HG02852 (cell line): ENCODE results near the gene SLC6A8.

Experiments used
- ATAC-seq: cut with Tn5 transposase; IDR thresholded peaks from one replicate; pipeline ENCODE4 v1.9.1; 2021; ENCODE audit warnings: mild to moderate bottlenecking, moderate library complexity; ENCODE audit not compliant: unreplicated experiment

SLC6A8 gene

DNA sequence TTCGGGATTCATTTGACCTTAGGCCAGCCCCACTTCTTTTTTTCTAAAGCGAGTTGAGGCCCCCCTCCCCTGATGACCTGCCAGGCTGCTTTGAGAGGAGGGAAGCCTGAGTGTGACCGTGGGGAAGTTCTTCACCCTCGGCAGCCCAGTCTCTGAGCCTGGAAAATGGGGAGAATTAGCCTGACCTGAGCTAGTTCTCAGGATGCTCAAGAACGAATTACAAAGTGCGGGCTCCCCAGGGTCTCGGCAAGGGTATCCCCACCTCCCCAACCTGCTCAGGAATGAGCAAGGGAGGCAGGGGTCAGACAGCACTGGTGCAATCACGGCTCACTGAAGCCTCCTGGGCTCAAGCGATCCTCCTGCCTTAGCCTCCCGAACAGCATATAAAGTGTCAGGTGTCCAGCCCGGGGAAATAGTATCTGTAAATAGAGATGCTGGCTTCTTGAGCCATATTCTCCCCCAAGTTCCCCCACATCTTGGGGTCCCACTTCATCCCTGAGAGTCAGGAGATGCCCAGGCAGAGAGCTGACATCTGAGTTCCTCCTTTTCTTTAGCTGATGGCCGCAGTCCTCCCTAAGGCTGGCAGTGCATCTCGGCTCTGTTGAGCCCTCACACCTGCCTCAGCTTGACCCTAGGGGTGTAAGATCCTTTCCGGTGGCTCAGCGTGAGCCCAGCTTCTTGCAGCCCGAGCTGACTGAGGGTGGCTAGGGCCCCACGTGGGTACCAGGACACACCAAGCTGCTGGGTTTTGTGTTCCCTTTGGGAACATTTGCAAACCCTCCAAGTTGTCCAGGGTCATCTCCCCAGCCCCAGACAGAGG lies 39.2 kb upstream of the SLC6A8 start:
- no peak for ATAC-seq

DNA sequence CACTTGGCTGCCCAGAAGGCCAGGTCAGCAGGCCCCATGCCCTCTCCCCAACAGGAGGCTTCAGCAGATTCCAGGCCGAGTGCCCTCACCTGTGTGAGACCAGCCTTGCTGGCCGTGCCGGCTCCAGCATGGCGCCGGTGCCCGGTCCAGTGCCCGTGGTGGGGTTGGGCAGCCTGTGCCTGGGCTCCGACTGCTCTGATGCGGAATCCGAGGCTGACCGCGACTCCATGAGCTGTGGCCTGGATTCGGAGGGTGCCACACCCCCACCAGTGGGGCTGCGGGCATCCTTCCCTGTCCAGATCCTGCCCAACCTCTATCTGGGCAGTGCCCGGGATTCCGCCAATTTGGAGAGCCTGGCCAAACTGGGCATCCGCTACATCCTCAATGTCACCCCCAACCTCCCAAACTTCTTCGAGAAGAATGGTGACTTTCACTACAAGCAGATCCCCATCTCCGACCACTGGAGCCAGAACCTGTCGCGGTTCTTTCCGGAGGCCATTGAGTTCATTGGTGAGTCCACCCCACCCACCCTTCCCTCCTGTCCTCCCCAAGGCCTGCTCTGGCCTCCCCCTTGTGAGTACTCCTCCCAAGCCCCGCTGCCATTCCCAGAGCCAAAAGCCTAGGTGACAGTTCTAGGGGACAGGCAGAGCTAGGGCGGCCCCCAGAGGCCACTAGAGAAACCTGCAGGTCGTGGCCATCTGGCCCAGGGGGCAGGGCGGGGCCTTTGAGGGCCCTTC lies 38.4 kb upstream of the SLC6A8 start:
- ATAC-seq: no peak

DNA sequence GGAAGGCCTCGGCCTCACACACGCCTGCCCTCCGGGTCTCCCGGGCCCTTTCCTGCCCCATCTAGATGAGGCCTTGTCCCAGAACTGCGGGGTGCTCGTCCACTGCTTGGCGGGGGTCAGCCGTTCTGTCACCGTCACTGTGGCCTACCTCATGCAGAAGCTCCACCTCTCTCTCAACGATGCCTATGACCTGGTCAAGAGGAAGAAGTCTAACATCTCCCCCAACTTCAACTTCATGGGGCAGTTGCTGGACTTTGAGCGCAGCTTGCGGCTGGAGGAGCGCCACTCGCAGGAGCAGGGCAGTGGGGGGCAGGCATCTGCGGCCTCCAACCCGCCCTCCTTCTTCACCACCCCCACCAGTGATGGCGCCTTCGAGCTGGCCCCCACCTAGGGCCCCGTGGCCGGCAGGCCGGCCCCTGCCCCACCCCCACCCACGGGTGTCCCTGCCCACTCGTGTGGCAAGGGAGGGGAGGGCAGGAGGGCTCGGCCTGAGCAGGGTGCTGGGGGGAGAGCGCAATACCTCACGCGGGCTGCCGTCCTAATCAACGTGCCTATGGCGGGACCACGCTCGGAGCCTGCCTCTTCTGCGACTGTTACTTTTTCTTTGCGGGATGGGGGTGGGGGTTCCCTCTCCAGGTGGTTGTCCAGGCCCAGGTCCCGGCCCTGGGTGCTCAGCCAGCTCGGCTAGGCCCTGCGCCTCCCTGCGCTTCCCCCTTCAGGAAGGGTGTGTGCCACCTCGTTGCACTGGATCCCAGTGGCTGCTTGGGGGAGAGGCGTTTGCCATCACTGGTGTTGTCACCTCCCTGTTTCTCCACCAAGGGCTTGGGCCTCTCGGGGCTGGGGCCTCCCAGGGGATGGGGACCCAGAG lies 37.6 kb upstream of the SLC6A8 start:
- no peak for ATAC-seq

DNA sequence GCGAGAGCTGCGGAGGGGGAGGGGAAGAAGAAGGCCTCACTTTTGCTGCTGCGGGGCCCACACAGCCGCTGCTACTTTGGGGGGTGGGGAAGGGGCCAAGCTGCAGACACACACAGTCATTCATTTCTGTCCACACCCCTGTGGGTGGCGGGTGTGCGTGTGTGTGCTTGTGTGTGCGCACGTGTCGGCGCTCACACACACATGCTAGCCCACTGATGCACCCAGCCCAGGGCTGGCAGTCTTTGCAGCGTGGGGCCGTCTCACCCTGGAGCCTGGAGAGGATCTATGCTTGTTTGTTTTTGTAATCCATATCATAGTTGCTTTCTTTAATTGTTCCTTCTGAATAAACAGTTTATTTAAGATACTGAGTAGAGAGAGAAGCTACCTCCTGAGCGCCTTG lies 36.8 kb upstream of the SLC6A8 start:
- no peak for ATAC-seq

DNA sequence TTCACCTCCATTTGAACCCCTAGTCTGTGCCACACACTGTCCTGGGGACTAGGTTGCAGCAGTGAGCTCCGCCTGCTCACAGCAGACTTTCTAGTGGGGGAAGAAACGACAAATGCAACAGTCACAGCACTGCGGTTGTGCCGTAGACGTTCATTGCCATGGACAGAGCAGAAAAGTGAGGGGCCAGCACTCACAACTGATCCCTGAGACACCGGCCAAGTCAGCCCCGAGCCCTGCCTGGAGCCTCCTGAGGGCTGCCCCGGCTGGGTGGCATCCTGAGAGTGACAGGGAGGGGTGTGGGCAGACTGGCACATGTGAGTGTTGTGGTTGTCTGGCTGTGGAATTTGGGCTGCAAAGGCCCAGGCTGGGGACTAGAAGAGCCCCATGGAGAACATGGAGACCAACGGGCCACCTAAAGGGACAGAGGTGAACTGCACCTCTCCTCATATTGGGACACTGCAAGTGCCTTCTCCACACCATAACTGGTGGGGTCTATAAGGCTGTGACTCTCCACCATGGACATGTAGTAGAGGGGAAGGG lies 36.1 kb upstream of the SLC6A8 start:
- ATAC-seq: no peak

DNA sequence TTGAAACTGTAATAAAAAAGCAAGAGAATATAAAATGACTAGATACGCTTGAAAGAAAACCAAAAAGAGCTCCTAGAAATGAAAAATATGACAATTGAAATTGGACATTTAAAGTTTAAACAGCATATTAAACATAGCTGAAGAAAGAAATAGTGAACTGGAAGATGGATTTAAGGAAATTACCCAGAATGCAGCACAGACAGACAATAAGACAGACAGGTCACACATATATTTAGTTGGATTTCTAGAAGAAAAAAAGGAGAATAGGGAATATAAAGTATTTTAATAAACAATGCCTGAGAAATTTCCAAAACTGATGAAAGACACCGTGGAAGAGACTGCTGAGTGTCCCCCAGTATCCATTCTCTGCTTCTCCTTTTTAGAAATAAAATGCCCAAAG lies 34.2 kb upstream of the SLC6A8 start:
- ATAC-seq: no peak

DNA sequence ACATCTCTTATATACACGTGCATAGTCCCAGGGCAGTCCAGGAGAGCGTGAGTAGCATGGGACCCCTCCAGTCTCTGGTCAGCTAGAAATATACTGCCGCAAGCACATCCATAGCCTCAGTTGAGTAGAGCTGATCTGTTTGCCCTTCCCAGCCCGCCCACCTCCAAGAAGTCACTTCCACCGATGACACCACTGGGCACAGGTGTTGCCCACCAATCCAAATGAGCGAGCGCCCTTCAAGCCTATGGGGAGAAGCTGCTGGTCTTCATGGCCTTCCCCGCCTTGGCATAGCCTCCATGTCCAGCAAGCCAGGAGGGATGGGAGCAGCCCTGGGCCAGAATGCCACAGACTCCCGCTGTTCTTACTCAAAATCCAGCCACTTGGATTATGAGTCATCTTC lies 30.6 kb upstream of the SLC6A8 start:
- no peak for ATAC-seq

DNA sequence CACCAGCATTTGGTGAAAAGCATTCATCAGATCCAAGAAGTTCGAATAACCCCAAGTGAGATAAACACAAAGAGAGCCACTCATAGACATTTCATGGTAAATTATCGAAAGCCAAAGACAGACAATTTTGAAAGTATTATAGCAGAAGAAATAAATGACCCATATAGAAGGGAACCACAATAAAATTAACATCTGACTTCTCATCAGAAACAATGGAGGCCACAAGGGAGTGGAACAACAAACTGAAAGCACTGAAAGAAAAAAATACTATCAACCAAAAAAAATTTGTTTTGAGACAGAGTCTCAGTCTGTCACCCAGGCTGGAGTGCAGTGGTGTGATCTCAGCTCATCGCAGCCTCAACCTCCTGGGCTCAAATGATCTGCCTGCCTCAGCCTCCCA lies 28.5 kb upstream of the SLC6A8 start:
- ATAC-seq: no peak

DNA sequence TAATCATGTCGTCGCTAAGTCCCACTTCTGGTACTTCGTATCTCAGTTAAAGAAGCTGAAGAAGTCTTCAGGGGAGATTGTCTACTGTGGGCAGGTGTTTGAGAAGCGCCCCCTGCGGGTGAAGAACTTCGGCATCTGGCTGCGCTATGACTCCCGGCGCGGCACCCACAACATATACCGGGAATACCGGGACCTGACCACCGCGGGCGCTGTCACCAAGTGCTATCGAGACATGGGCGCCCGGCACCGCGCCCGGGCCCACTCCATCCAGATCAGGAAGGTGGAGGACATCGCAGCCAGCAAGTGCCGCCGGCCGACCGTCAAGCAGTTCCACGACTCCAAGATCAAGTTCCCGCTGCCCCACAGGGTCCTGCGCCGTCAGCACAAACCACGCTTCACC lies 25.5 kb upstream of the SLC6A8 start:
- no peak for ATAC-seq

DNA sequence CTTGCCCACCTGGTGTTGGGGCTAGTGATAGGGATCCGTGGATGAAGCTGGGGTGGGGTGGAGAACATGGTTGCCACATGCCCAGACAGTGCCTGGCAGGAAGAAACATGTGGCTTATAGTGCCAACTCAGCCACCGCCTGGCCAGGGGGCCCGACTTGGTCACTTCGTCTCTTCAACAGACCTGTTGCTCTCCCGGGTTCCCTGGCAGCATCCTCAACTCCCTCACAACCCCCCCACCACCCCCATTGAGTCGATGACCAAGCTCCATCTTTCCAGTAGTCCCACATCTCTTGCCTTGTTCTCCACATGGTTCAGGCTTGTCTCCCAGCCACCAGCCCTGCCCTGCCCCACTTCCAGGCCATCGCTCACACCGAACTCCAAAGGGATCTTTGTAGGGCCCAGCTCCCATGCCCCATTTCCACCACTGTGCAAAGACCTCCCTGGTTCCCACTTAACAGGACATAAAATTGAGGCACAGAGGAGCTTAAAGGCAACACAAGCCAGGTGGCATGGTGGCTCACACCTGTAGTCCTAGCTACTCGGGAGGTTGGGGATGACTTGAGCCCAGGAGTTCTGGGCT lies 21.9 kb upstream of the SLC6A8 start:
- ATAC-seq: no peak

DNA sequence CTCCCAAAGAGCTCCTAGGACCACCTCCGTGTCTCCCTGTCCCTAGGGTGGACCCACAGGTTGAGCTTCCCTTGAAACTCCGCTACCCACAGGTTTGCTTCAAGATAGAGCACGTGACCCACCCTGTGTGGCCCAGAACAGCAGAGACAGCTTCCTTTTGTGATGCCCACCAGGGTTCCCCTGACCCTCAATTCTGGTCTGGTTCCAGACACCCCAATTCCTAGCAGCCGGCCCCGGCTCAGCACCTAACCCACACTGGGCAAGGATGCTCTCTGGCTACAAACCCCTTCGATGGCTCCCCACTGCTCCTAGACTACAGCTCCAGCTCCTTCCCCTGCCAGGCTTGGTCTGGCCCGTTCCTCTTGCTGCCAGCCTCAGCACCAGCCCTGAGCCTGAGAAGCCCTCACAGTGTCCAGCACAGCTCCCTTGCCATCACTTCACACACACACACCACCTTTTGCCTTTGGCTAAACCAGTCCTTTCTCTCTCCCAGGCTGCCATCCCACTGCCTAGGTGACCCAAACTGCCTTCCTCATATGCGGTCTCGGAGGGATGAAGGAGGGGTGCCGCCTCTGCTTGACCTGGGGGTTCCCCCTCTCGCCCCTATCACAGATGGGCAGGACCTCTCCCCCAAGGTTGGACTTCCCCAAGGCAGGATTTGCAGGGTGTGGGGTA lies 20.3 kb upstream of the SLC6A8 start:
- ATAC-seq: no peak

DNA sequence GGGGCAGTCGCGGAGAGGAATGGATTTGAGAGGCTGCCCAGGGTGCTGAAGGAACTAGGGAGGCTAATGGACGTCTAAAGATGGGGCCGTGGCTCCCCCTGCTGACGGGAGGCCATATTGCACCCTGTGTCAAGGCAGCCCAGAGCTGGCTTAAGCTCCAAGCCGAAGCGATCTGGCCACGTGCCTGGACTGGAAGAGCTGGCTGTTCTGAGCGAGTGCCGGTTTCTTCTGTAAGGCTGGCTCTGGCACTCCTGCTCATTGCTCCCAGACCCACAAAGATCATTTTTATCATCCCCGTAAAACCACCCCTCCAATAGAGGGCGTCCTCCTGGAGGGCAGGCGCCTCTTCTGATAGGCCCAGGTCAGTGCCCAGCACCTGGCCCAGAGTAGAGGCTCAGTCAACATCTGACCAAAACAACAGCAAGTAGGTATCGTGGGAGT lies 19.8 kb upstream of the SLC6A8 start:
- no peak for ATAC-seq

DNA sequence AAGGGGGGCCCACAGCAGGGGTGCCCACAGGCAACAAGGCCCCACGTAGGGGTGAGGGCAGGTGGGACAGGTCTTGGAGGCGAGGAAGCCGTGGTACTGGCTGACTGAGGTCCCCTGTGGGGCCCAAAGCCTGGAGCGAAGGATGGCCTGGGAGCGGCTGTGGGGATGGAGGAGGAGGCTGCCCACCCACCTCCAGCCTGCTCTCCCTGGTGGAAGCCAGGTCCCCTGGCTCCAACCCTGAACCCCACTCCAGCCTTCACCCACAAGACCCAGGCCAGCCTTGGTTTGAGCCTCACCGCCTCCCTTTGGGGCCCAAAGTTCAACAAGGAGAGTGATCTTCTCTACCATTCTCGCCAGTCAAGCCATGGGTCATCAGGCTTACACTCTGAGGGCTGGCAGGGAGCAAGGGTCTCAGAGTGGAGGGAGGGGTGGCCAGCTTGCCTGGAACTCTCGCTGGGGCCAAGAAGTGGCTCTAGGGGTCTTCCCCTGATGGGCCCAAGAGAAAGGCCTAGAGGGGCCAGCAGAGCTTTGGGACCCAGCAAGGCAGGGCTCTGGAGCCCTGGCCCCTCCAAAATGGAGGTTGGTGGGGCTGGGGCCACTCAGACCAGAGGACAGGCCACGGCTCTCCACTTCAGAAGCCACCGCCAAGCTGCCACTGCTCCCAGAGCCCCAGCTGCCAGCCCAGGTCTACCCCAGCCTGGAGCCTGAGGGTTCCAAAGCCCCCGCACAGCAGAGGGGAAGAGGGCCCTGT lies 19.1 kb upstream of the SLC6A8 start:
- no peak for ATAC-seq

DNA sequence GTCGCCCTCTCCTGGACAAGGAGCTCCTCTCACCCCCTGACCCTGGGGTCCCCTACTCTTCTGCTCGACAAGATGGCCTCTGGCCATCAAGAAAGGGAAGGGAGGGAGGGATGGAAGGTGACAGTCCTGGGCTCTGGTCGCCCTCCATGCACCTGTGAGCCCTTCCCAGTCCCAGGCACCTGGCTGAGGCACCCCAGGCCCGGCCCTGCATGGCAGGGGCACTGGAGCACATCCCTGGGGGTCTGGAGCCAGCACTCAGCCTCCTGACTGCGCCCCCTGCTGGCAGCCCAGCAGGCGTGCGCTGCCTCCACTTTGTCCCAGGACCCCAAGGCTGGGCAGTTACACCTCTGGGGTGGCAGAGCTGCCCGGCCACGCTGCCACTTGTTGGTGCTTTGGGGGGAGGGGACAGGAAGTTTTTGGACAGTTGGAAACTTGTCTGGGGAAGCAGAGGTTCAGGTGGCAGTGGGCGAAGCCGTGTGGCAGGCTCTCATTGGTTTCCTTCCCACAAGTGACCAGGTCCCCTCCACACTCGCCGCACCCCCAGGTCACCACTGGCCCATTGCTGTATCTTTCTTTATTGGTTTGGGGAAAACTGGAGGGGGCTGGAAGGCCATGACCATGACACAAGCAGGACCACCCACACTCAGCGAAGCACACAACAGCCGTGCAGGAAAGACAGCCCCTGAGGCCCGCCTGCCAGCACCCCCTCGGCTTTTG lies 18.4 kb upstream of the SLC6A8 start:
- no peak for ATAC-seq

DNA sequence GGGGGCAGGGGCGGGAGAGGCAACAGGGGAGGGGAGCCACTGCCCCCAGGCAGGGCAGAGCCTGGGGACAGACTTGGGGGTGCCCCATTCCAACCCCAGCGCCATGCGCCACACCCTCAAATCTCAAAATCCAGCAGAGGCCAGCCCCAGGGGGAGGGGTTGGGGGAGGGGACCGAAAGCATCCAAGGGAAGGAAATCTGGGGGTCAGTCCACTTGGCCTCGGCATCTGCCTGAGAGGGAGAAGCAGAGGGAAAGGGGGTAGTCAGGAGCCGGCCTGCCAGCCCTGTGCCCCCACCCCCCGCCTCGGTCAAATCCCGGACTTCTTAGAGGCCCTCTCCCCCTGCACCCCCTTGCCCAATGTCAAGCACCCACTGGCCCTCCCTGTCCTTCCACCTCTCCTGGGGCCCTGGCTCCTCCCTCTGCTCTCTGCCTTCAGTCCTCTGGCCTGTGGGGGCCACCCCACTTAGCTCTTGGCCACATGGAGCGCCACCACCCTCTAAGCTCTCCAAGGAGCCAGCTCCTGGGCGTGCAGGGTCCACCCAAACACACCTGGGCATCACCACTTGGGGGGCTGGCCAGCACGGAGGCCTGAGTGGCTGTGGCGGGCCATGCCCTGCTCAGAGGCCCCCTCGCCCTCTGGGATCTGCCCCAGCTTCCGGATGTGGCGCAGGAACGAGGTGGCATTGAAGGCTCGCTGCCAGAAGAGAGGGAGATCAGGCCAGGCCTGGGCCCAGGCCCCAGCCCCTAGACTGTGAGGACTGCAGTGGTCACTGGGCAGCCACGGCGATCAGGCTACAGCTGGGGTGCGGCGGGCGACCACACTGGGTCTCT lies 17.6 kb upstream of the SLC6A8 start:
- ATAC-seq: no peak

DNA sequence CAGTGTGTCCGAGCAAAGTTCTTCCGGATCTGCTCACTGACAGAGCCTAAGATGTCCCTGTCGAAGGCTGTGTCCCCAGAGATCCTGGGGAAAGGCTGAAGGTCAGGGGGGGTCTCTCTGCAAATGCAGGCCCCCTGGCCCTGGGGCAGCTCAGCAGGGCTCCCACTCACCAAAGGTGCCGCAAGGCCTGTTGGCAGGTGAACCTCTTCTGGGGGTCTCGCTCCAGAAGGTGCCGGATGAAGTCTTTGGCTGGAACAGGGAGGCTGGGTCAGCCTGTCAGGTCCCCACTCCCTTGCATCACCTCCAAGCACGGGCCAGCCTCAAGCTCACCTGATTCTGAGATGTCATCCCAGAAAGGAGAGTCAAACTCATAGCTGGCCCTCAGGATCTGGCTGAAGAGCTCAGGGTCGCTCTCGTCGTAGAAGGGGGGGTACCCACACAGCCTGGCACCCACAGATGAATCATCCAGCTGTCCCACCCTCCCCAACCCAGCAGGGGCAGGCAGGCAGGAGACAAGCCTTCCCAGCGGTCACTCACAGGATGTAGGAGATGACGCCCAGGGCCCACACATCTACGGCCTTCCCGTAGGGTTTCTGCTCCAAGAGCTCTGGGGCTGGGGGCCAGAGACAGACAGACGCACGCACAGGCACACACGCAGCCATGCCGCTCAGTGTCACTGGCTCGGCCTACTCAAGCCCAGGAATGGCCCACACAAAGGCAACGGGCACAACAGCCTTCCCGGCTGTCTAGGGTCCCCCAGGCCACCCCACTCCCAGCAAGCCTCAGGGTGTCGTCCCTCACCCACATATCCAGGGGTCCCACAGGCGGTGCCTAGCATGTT lies 16.8 kb upstream of the SLC6A8 start:
- no peak for ATAC-seq
